HG03439 (cell line): ENCODE data around the gene GKN2.

Experiments
- ATAC-seq: cut with Tn5 transposase; IDR thresholded peaks from one replicate; pipeline ENCODE4 v1.9.1; 2021; ENCODE audit warnings: mild to moderate bottlenecking, moderate library complexity; ENCODE audit not compliant: unreplicated experiment

The GKN2 gene

DNA sequence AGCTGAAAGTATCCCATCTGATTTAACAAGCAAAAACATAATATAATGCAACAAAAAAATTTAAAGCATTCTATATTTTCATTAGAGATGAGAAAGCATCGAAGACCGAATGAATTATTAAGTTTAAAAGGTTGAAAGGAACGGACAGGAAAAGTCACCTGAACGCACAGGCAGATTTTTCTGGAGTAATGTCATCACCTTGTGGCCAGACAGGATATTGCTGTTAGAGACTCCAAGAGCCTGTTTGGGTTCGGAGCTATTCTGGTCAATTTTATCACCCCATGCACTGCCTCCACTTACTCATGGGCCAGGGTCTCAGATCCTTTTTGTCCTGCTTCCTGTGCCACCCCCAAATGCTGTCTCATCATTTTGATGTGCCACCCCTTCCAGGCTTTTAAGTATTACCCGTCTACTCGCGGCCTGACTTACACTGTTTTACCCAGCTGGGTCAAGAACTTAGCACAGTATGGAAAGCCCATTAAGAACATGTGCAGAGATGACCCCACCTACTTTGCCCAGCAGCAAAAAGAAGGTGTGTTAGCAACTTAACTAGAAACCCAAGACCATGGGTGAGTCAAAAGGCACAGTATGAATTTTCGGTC lies 27.3 kb downstream of the GKN2 start:
- no peak for ATAC-seq

GRCh38 chr2:68921646-68922045 lies 31.0 kb downstream of the GKN2 start:
- no peak for ATAC-seq

GRCh38 chr2:68920481-68921170 lies 32.1 kb downstream of the GKN2 start:
- ATAC-seq = no peak

GRCh38 chr2:68918497-68918896 lies 34.2 kb downstream of the GKN2 start:
- ATAC-seq = no peak

DNA sequence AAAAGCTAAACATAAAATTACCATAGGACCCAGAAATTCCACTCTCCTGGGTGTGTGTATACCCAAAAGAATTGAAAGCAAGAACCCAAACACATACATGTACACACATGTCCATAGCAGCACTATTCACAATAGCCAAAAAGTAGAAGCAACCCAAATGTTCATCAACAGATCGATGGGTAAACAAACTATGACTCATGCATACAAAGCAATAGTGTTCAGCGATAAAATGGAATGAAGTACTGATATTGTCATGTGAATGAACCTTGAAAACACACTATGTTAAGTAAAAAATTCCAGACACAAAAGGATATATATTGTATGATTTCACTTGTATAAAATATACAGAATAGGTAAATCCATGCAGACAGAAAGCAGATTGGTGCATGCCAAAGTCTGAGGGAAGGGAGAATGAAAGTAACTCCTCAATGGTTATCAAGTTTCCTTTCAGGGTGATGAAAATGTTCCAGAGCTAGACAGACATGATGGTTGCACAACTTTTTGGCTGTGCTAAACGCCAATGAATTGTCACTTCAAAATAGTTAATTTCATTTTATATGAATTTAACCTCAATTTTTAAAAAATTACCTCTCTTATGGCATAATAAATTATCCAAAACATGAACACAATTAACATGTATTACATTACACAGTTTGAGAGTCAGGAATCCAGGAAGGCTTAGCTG lies 35.5 kb downstream of the GKN2 start:
- no peak for ATAC-seq

DNA sequence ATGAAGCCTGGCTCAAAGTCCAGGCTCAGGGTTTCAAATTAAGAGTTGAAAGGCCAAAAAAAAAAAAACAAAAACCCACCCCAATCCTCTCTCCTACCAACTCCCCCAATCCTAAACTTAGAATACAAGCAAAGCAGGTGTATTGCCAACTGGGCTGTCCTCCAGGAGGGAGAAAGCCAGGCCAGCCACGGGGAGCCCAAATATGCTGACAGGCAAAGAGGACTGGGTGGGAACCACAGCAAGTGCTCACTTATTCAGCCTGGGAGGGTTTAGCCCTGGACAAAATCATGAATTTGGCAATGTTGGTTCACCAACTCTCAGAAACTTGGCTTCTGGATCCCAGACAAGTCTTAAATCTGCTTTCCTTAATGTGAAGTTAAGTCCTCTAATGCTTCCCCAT lies 36.5 kb downstream of the GKN2 start:
- no peak for ATAC-seq

DNA sequence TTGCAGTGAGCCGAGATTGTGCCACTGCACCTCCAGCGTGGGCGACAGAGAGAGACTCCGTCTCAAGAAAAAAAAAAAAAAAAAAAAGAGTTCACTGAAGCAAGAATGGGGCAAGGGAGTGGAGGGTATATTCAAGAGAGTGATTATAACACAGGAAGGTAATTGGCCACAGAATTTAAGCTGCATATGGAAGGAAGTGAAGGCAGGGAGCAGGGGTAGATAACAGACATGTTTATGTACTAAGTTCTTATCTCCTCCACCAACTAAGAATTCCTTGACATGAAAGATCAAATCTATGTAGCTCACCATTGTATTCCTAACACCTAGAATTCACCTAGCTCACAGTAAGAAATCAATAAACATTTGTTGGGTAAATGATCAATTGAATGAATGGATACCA lies 37.3 kb downstream of the GKN2 start:
- no peak for ATAC-seq

DNA sequence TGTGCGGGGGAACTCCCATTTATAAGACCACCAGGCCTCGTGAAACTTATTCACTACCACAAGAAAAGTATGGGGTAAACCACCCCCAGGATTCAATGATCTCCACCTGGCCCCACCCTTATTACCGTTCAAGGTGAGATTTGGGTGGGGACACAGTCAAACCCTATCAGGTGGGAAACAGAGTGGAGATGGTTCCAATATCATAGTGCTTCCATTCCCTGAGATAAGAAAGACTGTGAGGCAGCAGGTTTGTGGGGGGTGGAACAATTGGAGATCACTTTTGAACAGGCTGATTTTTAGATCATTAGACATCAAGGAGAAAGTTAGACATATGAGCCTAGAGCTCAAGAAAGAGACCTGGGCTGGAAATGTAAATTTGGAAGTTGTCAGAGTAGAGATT lies 39.3 kb downstream of the GKN2 start:
- ATAC-seq = no peak

DNA sequence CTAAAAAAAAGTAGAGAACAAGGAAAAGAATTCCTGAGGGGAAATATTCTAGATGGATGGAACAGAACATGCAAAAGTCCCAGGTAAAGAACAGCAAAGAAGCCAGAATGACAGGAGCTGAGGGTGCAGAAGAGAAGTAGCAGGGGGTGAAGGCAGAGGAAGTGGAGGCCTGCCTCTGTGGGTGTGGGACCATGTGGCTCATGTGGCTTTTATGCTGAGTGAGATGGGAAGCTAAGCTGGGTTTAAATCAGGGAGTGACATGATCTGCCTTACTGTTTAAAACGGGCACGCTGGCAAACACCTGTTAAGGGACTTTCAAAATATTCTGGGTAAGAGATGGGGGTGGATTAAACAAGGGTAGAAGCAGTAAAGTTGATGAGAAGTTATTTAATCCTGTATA lies 40.0 kb downstream of the GKN2 start:
- ATAC-seq = no peak

DNA sequence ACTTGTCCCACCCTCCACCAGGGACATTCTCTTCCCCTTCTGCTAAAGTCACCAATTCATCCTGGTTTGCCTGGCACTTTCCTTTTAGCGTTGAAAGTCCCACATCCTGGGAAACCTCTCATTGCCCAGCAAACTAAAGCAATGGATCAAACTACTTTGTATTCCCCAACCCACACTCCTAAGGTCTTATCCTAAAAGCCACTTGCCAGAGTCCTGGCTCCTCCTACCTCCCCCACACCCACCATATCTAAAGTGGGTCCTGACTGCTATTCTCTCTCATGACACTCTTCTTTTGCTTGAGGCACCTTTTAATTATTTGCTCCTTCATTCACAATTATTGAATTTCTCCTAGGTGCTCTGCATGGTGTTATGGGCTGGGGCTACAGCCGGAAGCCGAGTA lies 40.6 kb downstream of the GKN2 start:
- ATAC-seq = no peak

DNA sequence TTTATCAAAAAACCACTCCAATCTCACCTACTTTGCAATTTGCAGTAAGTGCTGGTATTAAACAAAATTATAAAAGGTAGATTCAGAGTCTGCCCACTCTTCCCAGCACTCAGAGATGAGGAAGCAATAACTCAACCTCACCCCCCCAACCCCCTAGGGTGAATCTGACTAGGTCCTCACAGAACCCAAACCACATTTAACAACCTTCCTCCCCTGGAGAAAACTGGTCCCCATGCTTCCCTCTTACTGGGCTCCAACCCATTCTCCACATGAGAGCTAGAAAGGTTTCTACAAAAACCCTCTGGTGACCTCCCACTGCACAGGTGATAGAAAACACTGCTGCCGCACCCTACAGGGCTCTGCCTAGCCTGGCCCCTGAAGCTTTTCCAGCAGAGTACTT lies 41.0 kb downstream of the GKN2 start:
- ATAC-seq = no peak

DNA sequence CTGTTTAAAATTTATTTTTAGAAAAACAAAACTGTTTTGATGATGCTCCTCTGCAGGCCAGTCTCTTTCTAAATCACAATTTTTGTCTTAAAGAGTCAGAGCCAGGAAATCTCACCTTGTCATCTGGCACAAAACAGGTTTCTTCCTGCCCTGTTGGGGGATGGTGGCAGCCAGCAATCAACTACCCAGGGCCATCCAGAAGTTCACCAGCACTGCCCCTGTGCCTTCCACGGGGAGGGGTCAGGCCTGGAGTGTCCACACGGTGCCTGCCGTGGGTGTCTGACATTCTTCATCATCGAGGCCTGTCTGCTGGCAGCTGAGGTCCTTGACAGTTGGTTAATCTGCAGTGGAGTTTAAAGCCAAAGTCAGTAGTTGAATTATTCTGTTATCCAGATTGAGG lies 41.4 kb downstream of the GKN2 start:
- ATAC-seq = no peak

GRCh38 chr2:68909793-68910674 lies 42.7 kb downstream of the GKN2 start:
- ATAC-seq = no peak

- peak; percentile 94 for ATAC-seq
Observed at GRCh38 chr2:68908392-68908970, 44.2 kb downstream of the GKN2 start.

- no peak for ATAC-seq
Observed at GRCh38 chr2:68907920-68908253, 44.8 kb downstream of the GKN2 start.

GRCh38 chr2:68907232-68907919 lies 45.3 kb downstream of the GKN2 start:
- ATAC-seq = no peak

- no peak for ATAC-seq
Observed at GRCh38 chr2:68906716-68907115, 46.0 kb downstream of the GKN2 start.

GRCh38 chr2:68905116-68905515 lies 47.6 kb downstream of the GKN2 start:
- no peak for ATAC-seq

- ATAC-seq = no peak
Observed at GRCh38 chr2:68901561-68901960, 51.1 kb downstream of the GKN2 start.

- ATAC-seq = no peak
Observed at GRCh38 chr2:68901199-68901514, 51.5 kb downstream of the GKN2 start.
